ENCODE data around the gene BLMH.

DNA sequence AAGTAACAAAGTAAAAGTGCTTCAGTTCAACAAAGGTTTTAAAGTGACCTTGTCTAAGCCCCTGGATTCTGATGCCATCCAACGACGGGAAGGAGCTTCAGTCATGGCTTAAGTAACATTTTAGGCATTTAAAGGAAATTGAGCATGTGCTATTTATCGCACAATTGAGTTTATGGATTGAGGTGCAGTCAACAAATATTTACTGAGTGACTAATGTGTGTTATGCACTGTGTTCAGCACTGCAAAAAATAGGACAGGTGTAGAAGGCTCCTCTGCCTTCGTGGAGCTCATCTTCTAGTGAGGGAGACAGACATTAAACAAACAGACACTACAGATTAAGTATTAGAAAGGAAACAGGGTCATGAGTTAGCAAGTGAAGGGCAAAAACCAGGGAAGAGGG lies 29.6 kb upstream of the BLMH start:
- TF ChIP-seq, protein P1, sequence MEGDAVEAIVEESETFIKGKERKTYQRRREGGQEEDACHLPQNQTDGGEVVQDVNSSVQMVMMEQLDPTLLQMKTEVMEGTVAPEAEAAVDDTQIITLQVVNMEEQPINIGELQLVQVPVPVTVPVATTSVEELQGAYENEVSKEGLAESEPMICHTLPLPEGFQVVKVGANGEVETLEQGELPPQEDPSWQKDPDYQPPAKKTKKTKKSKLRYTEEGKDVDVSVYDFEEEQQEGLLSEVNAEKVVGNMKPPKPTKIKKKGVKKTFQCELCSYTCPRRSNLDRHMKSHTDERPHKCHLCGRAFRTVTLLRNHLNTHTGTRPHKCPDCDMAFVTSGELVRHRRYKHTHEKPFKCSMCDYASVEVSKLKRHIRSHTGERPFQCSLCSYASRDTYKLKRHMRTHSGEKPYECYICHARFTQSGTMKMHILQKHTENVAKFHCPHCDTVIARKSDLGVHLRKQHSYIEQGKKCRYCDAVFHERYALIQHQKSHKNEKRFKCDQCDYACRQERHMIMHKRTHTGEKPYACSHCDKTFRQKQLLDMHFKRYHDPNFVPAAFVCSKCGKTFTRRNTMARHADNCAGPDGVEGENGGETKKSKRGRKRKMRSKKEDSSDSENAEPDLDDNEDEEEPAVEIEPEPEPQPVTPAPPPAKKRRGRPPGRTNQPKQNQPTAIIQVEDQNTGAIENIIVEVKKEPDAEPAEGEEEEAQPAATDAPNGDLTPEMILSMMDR (IDR thresholded peaks at IDR 0.05): no peak
- no peak for TF ChIP-seq POLR2AphosphoS5 (IDR thresholded peaks at IDR 0.05)
